Stimulated activated CD8-positive, alpha-beta memory T cell treated with anti-CD3 and anti-CD28 coated beads, Interleukin-15, amount 100 ng/mL, for 24 hours (primary cell): ENCODE measurements around the gene ZBTB4.

Experiments used
- DNase-seq: peaks from one replicate; pipeline ENCODE4 v3.0.0-alpha.2; 2020; ENCODE audit warnings: low read depth

The ZBTB4 gene, protein sequence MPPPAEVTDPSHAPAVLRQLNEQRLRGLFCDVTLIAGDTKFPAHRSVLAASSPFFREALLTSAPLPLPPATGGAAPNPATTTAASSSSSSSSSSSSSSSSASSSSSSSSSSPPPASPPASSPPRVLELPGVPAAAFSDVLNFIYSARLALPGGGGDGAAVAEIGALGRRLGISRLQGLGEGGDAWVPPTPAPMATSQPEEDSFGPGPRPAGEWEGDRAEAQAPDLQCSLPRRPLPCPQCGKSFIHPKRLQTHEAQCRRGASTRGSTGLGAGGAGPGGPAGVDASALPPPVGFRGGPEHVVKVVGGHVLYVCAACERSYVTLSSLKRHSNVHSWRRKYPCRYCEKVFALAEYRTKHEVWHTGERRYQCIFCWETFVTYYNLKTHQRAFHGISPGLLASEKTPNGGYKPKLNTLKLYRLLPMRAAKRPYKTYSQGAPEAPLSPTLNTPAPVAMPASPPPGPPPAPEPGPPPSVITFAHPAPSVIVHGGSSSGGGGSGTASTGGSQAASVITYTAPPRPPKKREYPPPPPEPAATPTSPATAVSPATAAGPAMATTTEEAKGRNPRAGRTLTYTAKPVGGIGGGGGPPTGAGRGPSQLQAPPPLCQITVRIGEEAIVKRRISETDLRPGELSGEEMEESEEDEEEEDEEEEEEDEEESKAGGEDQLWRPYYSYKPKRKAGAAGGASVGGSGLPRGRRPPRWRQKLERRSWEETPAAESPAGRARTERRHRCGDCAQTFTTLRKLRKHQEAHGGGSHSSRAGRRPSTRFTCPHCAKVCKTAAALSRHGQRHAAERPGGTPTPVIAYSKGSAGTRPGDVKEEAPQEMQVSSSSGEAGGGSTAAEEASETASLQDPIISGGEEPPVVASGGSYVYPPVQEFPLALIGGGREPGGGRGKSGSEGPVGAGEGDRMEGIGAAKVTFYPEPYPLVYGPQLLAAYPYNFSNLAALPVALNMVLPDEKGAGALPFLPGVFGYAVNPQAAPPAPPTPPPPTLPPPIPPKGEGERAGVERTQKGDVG

DNA sequence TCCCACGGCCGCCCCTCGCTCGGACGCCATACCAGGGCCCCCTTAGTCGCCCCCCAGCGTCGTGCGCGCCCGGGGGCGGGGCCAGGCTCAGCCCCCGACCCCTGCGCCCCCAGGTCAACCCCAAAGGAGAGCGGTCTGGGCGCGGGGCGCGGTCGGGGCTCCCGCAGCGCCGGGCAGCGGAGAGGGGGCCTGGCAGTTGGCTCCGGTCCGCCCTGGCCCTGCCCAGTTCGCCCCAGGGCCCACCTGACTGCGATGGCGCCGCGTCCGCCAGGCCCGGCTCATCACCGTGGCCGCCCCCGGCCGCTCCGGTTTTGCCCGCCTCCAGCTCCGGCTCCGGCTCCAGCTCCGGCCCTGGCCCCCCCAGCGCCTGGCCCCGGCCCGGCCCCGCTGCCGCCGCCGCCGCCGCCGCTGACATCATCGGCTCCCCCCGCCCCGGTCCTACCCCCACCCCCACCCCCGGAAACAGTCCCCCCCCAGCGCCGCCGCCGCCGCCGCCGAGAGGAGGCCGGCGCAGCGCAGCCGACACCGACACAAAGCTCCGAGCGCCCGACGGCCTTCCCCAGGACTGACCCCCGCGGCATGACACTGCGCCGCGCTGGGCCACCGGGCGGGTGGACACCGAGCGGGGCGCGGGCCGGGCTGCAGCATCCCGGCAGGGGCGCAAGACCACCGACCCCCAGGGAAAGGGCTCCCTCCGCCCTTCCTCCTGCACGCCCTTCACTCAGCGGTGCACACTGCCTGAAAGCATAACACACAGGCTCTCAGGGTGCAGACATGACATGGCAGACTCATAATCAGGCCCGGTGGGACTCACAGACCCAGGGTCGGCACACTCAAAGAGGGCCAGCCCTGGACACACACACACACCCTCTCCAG is at the start of gene ZBTB4:
ZBTB4 (minus strand) TSS at position 419 of the 876 bp plus-strand sequence. CDS start 12,830 bp downstream, outside the sequence.
- DNase-seq: peak; percentile 32

DNA sequence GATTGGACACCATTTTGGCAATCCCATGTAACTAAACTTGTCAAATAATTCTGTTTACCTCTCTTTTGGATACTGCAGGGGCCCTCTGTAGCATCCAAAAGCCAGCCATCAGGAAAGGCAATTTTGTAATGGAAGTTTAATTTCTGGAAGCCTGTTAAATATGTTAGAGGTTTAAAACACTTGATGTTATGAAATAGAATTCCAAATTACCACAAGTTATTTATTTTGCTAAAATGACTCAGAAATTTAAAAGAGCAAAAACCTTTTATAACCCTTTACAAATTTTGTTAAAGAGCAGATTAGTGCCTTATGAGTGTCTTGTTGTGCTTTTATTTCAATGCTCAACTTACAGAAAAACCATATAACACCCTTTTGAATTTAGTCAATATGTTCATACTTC is 49.4 kb upstream of the ZBTB4 start:
- DNase-seq: no peak

DNA sequence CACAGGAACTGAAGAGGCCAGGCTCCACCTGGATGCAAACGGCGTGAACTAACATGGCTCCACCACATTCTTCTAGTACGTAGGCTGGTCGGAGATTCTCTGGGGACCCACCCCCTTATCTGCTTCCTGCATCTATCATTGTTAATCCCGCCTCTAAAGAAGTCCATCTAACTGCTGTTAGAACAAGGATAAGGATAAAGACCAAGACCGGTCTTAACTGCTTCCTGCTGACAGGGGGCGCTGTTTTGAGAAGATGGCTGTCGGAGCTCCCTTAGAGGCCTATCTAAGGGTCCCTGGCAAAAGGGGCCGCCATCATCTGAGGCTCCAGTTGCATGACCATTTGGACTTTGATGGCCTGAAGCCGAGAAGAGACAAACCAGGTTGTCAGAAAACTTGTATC is 43.6 kb upstream of the ZBTB4 start:
- no peak for DNase-seq

DNA sequence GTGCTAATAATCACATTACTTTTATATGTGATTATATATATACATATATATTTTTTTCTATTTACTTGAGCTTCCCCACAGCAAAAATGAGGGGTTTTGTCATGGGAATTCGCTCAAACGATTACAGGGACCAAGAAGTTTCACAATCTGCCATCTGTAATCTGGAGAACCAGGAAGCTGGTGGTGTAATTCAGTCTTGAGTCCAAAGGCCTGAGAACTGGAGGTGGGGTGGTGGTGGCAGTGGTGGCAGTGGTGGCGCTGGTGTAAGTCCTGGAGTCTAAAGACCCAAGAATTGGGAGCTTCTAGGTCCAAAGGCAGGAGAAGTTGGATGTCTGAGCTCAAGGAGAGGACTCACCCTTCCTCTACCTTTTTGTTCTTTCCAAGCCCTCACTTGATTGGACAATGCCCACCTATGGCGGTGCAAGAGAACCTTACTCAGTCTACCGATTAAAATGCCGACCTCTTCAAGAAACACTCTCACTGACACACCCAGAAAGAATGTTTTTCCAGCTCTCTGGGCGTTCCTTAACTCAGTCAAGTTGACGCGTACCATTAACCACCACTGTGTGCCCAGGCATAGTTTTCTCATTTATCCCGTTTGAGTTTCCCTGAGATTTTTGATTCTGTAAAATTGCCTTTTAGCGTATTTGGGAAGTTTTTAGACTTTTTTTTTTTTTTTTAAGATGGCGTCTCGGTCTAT is 36.6 kb upstream of the ZBTB4 start:
- no peak for DNase-seq

DNA sequence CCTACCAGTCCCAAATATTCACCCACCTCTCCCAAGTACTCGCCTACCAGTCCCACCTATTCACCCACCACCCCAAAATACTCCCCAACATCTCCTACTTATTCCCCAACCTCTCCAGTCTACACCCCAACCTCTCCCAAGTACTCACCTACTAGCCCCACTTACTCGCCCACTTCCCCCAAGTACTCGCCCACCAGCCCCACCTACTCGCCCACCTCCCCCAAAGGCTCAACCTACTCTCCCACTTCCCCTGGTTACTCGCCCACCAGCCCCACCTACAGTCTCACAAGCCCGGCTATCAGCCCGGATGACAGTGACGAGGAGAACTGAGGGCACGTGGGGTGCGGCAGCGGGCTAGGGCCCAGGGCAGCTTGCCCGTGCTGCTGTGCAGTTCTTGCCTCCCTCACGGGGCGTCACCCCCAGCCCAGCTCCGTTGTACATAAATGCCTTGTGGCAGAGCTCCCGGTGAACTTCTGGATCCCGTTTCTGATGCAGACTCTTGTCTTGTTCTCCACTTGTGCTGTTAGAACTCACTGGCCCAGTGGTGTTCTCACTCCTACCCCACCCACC is 34.5 kb upstream of the ZBTB4 start:
- DNase-seq: no peak

DNA sequence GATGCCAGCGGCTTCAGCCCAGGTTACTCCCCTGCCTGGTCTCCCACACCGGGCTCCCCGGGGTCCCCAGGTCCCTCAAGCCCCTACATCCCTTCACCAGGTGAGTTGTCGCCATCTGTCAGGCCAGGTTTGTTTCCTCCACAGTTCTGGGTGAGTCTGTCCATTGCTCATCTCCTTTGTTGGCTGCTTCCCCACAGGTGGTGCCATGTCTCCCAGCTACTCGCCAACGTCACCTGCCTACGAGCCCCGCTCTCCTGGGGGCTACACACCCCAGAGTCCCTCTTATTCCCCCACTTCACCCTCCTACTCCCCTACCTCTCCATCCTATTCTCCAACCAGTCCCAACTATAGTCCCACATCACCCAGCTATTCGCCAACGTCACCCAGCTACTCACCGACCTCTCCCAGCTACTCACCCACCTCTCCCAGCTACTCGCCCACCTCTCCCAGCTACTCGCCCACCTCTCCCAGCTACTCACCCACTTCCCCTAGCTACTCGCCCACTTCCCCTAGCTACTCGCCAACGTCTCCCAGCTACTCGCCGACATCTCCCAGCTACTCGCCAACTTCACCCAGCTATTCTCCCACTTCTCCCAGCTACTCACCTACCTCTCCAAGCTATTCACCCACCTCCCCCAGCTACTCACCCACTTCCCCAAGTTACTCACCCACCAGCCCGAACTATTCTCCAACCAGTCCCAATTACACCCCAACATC is 33.6 kb upstream of the ZBTB4 start:
- no peak for DNase-seq

DNA sequence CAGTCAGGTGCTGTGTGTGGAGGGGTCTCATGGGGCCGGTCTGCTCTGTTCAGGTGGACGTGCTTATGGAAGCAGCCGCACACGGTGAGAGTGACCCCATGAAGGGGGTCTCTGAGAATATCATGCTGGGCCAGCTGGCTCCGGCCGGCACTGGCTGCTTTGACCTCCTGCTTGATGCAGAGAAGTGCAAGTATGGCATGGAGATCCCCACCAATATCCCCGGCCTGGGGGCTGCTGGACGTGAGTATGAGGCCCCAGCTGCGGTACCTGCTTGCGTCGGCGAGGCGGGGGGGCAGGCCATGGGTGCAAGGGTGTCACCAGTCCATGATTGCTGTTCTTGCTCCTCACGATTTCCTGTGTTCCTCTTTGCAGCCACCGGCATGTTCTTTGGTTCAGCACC is 32.7 kb upstream of the ZBTB4 start:
- DNase-seq: no peak

DNA sequence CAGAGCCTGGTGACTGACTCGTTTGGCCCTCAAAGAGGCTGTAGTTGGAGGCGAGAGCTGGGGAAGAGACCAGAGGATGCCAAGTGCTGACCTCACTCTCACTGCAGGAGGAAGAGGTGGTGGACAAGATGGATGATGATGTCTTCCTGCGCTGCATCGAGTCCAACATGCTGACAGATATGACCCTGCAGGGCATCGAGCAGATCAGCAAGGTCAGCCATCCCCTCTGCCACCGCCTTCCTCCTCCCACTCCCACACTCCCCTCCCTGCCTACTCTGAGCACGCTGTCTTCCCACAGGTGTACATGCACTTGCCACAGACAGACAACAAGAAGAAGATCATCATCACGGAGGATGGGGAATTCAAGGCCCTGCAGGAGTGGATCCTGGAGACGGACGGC is 31.7 kb upstream of the ZBTB4 start:
- DNase-seq: no peak

DNA sequence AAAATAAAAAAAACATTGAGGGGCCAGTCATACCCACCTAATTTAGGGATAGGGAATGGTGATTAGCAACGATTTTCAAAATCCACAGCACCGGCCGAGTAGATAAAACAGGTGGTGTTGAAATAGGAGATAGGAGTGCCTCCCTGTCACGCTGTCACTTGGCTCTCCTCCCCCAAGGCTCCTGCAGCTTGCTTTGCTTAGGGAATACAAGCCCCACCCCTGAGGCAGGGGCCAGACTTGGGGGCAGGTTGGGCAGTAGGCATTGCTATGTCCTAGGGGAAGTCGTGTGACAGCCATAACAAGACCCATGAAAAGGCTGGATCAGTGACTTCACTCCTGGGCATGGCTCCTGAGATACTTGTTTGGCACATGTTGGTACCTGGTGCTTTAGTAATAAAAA is 30.5 kb upstream of the ZBTB4 start:
- DNase-seq: no peak

DNA sequence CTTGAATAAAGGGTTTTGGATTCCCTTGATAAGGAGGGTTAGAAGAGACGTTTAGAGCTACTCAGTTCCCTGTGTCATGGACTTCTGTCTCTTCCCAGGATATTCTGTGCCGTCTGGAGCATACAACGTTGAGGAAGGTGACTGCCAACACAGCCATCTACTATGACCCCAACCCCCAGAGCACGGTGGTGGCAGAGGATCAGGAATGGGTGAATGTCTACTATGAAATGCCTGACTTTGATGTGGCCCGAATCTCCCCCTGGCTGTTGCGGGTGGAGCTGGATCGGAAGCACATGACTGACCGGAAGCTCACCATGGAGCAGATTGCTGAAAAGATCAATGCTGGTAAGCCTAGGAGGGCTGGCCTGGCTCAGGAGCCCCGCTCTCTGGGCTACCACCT is 29.4 kb upstream of the ZBTB4 start:
- no peak for DNase-seq

DNA sequence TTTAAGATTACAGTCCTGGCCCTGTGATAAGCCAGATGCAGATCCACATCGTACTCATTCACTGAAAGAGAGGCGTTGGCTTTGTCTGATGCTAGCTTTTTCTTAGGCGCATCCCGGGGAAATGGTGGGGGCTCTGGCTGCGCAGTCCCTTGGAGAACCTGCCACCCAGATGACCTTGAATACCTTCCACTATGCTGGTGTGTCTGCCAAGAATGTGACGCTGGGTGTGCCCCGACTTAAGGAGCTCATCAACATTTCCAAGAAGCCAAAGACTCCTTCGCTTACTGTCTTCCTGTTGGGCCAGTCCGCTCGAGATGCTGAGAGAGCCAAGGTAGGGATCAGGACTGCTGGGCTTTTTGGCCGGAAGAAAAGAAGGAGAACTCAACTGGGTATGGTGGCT is 28.7 kb upstream of the ZBTB4 start:
- DNase-seq: no peak

DNA sequence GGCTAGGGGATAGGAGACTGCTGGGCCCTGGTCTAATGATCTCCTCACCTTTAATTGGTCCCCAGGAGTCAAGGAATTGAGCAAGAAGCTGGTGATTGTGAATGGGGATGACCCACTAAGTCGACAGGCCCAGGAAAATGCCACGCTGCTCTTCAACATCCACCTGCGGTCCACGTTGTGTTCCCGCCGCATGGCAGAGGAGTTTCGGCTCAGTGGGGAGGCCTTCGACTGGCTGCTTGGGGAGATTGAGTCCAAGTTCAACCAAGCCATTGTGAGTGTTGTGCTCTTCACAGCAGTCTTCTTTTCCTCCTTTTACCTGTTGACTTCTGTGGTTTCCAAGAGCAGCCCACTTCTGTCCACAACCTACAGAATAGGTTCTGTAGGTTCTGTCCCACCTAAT is 24.1 kb upstream of the ZBTB4 start:
- DNase-seq: no peak

DNA sequence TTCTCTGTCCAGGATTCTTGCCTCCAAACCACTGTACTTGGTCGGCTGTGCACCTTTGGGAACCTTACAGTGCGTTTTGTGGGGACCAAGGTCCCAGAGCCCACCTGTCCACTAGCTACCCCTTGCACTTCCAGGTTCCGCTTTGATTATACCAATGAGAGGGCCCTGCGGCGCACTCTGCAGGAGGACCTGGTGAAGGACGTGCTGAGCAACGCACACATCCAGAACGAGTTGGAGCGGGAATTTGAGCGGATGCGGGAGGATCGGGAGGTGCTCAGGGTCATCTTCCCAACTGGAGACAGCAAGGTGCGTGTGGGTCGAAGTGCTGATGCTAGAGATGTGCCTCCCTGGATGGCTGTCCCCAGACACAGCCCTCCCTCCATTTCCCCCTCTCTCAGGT is 23.6 kb upstream of the ZBTB4 start:
- DNase-seq: no peak

DNA sequence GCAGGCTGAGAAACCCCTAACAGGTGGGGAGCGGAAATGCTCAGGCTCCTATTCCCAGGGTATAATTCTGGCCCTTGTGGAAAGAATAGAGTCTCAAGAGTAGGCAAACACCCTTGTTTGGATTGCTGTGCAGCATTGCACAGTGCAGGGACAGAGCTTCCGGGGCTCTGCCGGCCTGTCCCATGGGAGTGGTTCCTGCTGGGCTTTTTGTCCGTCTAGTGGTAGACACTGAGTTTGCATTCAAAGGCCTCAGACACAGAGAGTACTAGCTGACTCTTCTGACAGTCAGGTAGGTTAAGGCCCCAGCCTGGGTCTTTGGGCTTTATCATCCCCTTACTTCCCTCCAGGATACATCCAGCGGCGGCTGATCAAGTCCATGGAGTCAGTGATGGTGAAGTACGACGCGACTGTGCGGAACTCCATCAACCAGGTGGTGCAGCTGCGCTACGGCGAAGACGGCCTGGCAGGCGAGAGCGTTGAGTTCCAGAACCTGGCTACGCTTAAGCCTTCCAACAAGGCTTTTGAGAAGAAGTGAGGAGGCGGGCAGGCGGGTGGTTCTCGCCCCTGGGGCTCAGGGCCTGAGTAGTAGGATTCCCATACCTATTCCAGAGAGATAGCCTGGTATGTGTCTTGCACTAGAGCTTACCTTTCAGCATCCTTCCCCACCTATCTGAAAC is 22.9 kb upstream of the ZBTB4 start:
- DNase-seq: no peak

DNA sequence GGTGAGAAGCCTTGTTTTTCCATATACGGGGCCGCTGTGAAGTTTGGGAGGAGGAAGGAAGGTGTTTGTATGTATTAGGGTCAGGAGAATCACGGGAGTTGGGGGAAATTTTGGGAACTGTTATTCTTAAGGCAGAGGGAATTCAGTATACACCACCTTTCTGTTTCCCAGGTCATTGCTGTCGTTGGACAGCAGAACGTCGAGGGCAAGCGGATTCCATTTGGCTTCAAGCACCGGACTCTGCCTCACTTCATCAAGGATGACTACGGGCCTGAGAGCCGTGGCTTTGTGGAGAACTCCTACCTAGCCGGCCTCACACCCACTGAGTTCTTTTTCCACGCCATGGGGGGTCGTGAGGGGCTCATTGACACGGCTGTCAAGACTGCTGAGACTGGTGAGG is 22.3 kb upstream of the ZBTB4 start:
- DNase-seq: no peak

DNA sequence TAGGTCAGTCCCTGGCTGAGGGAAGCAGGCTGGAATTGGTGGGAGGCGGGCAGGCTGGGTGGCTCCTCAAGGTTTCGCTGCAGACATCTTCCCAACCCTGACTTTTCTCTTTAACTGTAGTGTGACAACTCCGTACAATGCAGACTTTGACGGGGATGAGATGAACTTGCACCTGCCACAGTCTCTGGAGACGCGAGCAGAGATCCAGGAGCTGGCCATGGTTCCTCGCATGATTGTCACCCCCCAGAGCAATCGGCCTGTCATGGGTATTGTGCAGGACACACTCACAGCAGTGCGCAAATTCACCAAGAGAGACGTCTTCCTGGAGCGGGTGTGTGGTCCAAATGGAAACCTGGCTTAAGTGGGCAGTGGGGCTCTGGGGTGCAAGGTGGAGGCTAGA is 19.7 kb upstream of the ZBTB4 start:
- DNase-seq: no peak

DNA sequence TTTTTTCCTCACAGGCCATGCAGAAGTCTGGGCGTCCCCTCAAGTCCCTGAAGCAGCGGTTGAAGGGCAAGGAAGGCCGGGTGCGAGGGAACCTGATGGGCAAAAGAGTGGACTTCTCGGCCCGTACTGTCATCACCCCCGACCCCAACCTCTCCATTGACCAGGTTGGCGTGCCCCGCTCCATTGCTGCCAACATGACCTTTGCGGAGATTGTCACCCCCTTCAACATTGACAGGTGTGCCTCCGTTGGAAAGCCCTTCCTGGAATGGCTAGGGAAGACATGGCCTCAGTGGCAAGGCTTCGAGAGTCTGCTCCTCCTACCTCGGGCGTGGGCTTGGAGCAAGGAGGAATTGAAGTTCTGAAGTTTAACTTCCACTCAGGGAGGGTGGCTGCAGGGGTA is 18.2 kb upstream of the ZBTB4 start:
- DNase-seq: no peak

DNA sequence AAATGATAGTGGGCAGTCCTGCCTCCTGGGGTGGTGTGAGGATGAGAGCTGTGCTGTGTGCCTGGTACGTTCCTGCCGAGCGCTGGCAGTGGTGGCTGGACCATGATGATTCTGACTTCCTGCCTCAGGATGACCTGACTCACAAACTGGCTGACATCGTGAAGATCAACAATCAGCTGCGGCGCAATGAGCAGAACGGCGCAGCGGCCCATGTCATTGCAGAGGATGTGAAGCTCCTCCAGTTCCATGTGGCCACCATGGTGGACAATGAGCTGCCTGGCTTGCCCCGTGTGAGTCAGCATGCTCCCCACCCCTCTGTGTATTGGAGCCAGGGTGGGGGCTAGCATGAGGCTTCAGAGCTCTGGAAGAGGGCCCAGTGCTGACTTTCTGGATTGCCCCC is 17.8 kb upstream of the ZBTB4 start:
- DNase-seq: no peak

DNA sequence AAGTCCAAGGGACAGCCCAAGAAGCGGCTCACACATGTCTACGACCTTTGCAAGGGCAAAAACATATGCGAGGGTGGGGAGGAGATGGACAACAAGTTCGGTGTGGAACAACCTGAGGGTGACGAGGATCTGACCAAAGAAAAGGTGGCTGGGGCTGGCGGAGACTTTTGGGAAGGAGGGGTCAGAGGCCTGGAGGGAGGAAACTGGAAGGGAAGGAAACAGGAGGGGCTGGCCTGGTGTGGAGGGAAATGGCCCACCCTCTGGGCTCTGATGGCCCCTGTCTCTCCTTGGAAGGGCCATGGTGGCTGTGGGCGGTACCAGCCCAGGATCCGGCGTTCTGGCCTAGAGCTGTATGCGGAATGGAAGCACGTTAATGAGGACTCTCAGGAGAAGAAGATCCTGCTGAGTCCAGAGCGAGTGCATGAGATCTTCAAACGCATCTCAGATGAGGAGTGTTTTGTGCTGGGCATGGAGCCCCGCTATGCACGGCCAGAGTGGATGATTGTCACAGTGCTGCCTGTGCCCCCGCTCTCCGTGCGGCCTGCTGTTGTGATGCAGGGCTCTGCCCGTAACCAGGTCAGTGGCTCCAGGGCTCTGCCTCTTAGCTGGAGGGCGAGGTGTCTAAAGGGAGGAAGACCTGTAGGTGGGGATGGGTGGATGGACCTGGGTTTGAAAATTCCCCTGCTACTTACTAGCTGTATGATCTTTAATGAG is 17.2 kb upstream of the ZBTB4 start:
- DNase-seq: no peak
